GM23248 (cell line): Measurements from ENCODE around the gene IL17REL. TPM values are rescaled to one million over a fixed set of nuclear protein-coding genes. Genes with fewer than 3 reads are reported as not detected.
"Not testable (repeated sequence)": the region's sequence is repeated elsewhere in the genome, so short reads cannot be mapped to it uniquely, and the experiment has no call there.

Experiments
- DNase-seq: peaks from one replicate; pipeline ENCODE4 v3.0.0-alpha.2; 2015
- H2AFZ ChIP-seq: fragments of 200-600 bp; sonication (generic); 2 replicates; pipeline ENCODE4 v1.6.1; 2016; ENCODE audit warnings: antibody characterized with exemption
- H3F3A ChIP-seq: fragments of 200-600 bp; sonication (generic); 2 replicates; pipeline ENCODE4 v1.6.1; 2016; ENCODE audit warnings: mild to moderate bottlenecking, antibody characterized with exemption, mixed run types; ENCODE audit not compliant: insufficient read depth
- H3K27ac ChIP-seq: fragments of 200-600 bp; sonication (generic); 2 replicates; pipeline ENCODE4 v1.5.1; 2016; ENCODE audit warnings: mild to moderate bottlenecking
- H3K27me3 ChIP-seq: fragments of 200-600 bp; sonication (generic); replicated peaks from 2 replicates; pipeline ENCODE4 v1.6.1; 2016; ENCODE audit warnings: mild to moderate bottlenecking; ENCODE audit not compliant: insufficient read depth
- H3K36me3 ChIP-seq: fragments of 200-600 bp; sonication (generic); 2 replicates; pipeline ENCODE4 v1.6.1; 2016; ENCODE audit warnings: low read depth, mild to moderate bottlenecking
- H3K4me1 ChIP-seq: fragments of 200-600 bp; sonication (generic); 2 replicates; pipeline ENCODE4 v1.6.1; 2016; ENCODE audit warnings: mild to moderate bottlenecking; ENCODE audit not compliant: insufficient read depth
- H3K4me2 ChIP-seq: fragments of 200-600 bp; sonication (generic); one replicate; pipeline ENCODE4 v1.6.1; 2016; ENCODE audit warnings: mild to moderate bottlenecking; ENCODE audit not compliant: unreplicated experiment
- H3K4me3 ChIP-seq: fragments of 200-600 bp; sonication (generic); 2 replicates; pipeline ENCODE4 v1.5.1; 2016; ENCODE audit warnings: mild to moderate bottlenecking
- H3K79me2 ChIP-seq: fragments of 200-600 bp; sonication (generic); 2 replicates; pipeline ENCODE4 v1.6.1; 2016; ENCODE audit warnings: mild to moderate bottlenecking; ENCODE audit not compliant: insufficient read depth
- H3K9ac ChIP-seq: fragments of 200-600 bp; sonication (generic); 2 replicates; pipeline ENCODE4 v1.6.1; 2016; ENCODE audit warnings: mild to moderate bottlenecking
- H3K9me2 ChIP-seq: fragments of 200-600 bp; sonication (generic); 2 replicates; pipeline ENCODE4 v1.6.1; 2016; ENCODE audit warnings: mixed run types, mild to moderate bottlenecking, moderate library complexity; ENCODE audit not compliant: insufficient read depth
- H3K9me3 ChIP-seq: fragments of 200-600 bp; sonication (generic); one replicate; pipeline ENCODE4 v1.6.1; 2017; ENCODE audit warnings: low read depth
- H4K20me1 ChIP-seq: fragments of 200-600 bp; sonication (generic); 2 replicates; pipeline ENCODE4 v1.6.0; 2016; ENCODE audit not compliant: insufficient read depth
- EZH2 ChIP-seq: fragments of 200-600 bp; sonication (generic); IDR thresholded peaks from 2 replicates; pipeline ENCODE4 v1.6.1; 2018; ENCODE audit warnings: antibody characterized with exemption, mild to moderate bottlenecking; ENCODE audit not compliant: insufficient read depth, poor library complexity, severe bottlenecking
- EZH2phosphoT487 ChIP-seq: fragments of 200-600 bp; sonication (generic); IDR thresholded peaks from 2 replicates; pipeline ENCODE4 v1.6.1; 2018; ENCODE audit warnings: antibody characterized with exemption, moderate library complexity, mild to moderate bottlenecking, low read depth; ENCODE audit not compliant: insufficient read depth
- WGBS, 2 experiments: methylation state at CpG; one replicate each; pipeline ENCODE4 v1.1.6; 2015 to 2017; ENCODE audit warnings: low lambda C conversion rate in 2 of 2, low coverage in 1 of 2; ENCODE audit errors: missing lambda C conversion rate in 2 of 2; 5-methylcytosine and 5-hydroxymethylcytosine counted together
- in situ Hi-C: fragments of 300-500 bp; cut with MboI; formaldehyde crosslinking; loops from 2 replicates; pipeline ENCODE4 v1.15.0; 2020
- polyA plus RNA-seq: library from polyadenylated mRNA; unstranded; fragments of >200 nt; fragmentation: Nextera tagmentation; extraction: Ambion mirVana; gene quantifications from 2 replicates; pipeline ENCODE4 v1.2.1, GENCODE V29; 2016
- total RNA-seq: library from RNA; depleted of rRNA; stranded (reverse); fragments of >200 nt; shearing (Covaris generic); gene quantifications from 2 replicates; pipeline ENCODE4 v1.2.3, GENCODE V29; 2014

Gene IL17REL
- total and polyA plus RNA-seq, 2 experiments from 2014 or later, result not detected

DNA sequence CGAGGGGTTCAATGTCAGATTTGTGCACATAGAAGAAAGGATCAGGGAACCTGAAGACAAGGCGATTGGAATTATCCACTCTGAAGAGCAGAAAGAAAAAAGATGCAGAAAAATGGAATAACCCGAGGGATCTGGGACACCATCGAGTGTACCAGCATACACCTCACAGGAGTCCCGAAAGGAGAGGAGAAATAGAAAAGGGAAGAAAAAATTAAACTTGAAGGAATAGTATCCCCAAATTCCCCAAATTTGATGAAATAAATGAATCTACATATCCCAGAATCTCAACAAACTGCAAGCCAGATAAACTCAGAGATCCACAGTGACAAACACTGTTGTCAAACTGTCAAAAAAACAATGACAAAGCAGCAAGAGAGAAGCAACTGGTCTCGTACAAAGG lies 21.4 kb downstream of the IL17REL start:
- Histone ChIP-seq H3K27ac (no peak overlapping the region), H3K79me2 (no peaks in the 10 kb centered on the region), H3K36me3 (no peaks in the 10 kb centered on the region), H3K4me2 (no peak overlapping the region), H2AFZ (no peak overlapping the region), H3K9me2 (no peaks in the 10 kb centered on the region), H3K4me1 (no peaks in the 10 kb centered on the region), H3K9ac (no peak overlapping the region), H3K9me3 (no peaks in the 10 kb centered on the region), H3K4me3 (no peak overlapping the region), H4K20me1 (no peaks in the 10 kb centered on the region), H3K27me3 (0 out of 2 replicates have a peak, but pooled peaks cover under 1% of the 10 kb centered on the region), H3F3A (no peaks in the 10 kb centered on the region)
- TF ChIP-seq EZH2phosphoT487 (no peak), EZH2 (no peak)
- 57 to 62% methylated on average over 6 of the region's 6 CpGs for WGBS, 2 experiments
- in situ Hi-C loops, result no loop called here
- no peak for DNase-seq

DNA sequence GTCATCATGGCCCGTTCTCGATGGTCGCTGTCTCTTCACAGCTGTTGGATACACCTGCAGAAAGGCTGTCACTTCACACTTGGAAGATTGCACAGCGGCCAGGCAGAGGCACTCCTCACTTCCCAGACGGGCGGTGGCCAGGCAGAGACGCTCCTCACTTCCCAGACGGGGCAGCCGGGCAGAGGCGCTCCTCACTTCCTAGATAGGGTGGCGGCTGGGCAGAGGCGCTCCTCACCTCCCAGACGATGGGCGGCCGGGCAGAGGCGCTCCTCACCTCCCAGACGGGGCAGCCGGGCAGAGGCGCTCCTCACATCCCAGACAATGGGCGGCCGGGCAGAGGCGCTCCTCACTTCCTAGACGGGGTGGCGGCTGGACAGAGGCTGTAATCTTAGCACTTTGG lies 22.7 kb downstream of the IL17REL start:
- H3K9me2 ChIP-seq, H3F3A ChIP-seq, H3K4me2 ChIP-seq, H3K4me1 ChIP-seq, in situ Hi-C loops, H3K79me2 ChIP-seq, H4K20me1 ChIP-seq, H3K4me3 ChIP-seq, H2AFZ ChIP-seq, DNase-seq, H3K9ac ChIP-seq, H3K36me3 ChIP-seq, H3K9me3 ChIP-seq, H3K27ac ChIP-seq: not testable (repeated sequence)
- peaks cover 14% of the 10 kb centered on the region for H3K27me3 ChIP-seq
- 82 to 84% methylated on average over 11 to 24 of the region's 24 CpGs for WGBS, 2 experiments

DNA sequence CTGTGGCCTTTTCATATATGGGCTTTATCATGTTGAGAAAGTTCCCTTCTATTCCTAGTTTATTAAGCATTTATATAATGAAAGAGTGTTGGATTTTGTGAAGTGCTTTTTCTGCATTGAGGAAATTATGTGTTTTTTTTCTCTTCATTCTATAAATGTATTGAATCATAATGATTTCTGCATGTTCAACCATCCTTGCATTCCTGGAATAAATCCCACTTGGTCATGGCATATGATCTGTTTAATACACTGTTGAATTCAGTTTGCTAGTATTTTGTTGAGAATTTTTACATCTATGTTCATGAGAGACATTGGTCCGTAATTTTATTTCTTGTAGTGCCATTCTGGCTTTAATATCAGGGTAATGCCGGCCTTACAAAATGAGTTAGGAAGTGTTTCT lies 26.2 kb downstream of the IL17REL start:
- Histone ChIP-seq H3K9me3 (no peaks in the 10 kb centered on the region), H3K27ac (no peak overlapping the region), H3K36me3 (no peaks in the 10 kb centered on the region), H3K9me2 (no peaks in the 10 kb centered on the region), H3K4me2 (no peak overlapping the region), H3K27me3 (peaks cover 30% of the 10 kb centered on the region), H3K4me3 (no peak overlapping the region), H3K9ac (no peak overlapping the region), H4K20me1 (no peaks in the 10 kb centered on the region), H2AFZ (no peak overlapping the region), H3K4me1 (no peaks in the 10 kb centered on the region), H3K79me2 (no peaks in the 10 kb centered on the region), H3F3A (no peaks in the 10 kb centered on the region; the same call in 1 of the 2 replicates)
- TF ChIP-seq EZH2phosphoT487, result no peak
- TF ChIP-seq EZH2, result no peak
- in situ Hi-C loops, result no loop called here
- WGBS, 2 experiments, result 65 to 73% methylated on average over 2 of the region's 2 CpGs
- DNase-seq, result no peak

DNA sequence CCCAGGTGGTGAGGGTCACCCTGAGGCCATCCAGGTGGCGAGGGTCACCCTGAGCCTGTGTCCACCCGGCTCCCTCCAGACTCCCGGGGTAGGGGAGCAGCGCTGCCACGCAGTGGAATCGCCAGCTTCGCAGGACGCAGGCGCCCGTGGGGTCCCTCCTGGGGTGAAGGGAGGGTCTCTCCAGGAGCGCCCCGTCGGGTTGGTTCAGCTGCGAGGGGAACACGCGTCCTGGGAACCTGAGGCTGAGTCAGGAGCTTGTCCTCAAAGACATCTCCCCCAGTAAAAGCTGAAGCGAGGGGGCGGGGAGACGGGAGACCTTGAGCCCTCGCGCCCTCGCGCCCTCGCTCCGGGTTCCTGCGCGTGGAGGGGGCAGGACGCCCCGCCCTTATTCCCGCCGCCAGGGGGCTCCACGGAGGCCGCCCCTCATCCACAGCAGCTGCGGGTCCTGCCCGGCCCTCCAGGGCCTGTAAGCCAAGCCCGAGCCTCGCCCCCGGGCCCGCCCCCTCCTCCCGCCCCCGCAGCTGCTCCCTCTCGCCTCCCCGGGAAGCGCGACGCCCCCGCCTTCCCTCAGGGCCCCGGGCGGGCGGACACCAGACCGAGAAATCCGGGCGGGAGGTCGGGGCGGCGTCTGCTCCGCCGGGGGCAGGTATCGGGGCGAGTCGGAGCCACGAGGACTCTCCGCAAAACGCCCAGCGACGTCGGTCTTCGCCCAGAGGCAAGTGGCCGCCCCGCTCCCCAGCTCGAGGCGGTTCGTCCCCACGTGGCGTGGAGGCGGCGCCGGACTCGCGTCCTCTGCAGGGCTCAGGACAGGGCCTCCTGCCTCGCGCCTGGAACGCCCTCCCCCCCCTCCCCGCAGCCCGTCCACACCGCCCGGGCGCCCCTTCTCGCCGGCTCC lies 29.2 kb downstream of the IL17REL start:
- Histone ChIP-seq H3K4me2 (no peak overlapping the region), H3K9me3 (no peaks in the 10 kb centered on the region), H3K36me3 (no peaks in the 10 kb centered on the region), H3K4me1 (no peaks in the 10 kb centered on the region), H3K4me3 (no peak overlapping the region), H3K27me3 (peaks cover 30% of the 10 kb centered on the region), H3K9ac (no peak overlapping the region), H4K20me1 (no peaks in the 10 kb centered on the region), H3K9me2 (no peaks in the 10 kb centered on the region), H3K79me2 (no peaks in the 10 kb centered on the region), H3F3A (no peaks in the 10 kb centered on the region; the same call in 1 of the 2 replicates), H3K27ac (no peak overlapping the region), H2AFZ (peak overlapping the region; percentile 56; the same call in 1 of the 2 replicates)
- no peak for DNase-seq
- TF ChIP-seq EZH2phosphoT487 (no peak), EZH2 (no peak)
- in situ Hi-C loops, result no loop called here
- 28 to 30% methylated on average over 36 to 44 of the region's 90 CpGs for WGBS, 2 experiments

DNA sequence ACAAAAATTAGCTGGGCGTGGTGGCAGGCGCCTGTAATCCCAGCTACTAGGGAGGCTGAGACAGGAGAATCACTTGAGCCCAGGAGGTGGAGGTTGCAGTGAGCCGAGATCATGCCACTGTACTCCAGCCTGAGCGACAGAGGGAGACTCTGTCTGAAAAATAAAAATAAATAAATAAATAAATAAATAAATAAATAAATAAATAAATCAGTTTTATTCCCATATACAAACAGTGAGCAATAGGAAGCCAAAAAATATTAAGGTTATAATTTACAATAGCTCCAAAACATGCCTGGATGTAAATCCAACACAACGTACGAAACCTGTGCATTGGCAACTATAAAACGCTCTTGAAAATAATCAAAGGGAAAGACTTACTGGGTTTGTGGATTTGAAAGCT lies 30.8 kb downstream of the IL17REL start:
- H3K9ac ChIP-seq, H3K4me1 ChIP-seq, H3K4me2 ChIP-seq, in situ Hi-C loops, H3K9me2 ChIP-seq, H3F3A ChIP-seq, H3K27ac ChIP-seq, H2AFZ ChIP-seq, H3K4me3 ChIP-seq, H3K36me3 ChIP-seq, DNase-seq, H4K20me1 ChIP-seq, H3K79me2 ChIP-seq, H3K9me3 ChIP-seq: not testable (repeated sequence)
- 88 to 91% methylated on average over 7 of the region's 7 CpGs for WGBS, 2 experiments
- H3K27me3 ChIP-seq, result peaks cover 30% of the 10 kb centered on the region
